Activated naive CD8-positive, alpha-beta T cell treated with anti-CD3 and anti-CD28 coated beads for 36 hours (primary cell): Measurements from ENCODE around the gene PCNP. TPM values are rescaled to one million over a fixed set of nuclear protein-coding genes. Genes with fewer than 3 reads are reported as not detected.
"Not testable (repeated sequence)": the region's sequence is repeated elsewhere in the genome, so short reads cannot be mapped to it uniquely, and the experiment has no call there.

Source experiments
- DNase-seq: peaks from one replicate; pipeline ENCODE4 v3.0.0; 2021
- H3K27ac Mint-ChIP-seq: one replicate; pipeline ENCODE4 v1.8.0; 2022; ENCODE audit warnings: mild to moderate bottlenecking, moderate library complexity, mixed read lengths
- H3K27me3 Mint-ChIP-seq: one replicate; pipeline ENCODE4 v1.8.0; 2022; ENCODE audit warnings: mild to moderate bottlenecking, mixed read lengths
- H3K36me3 Mint-ChIP-seq: one replicate; pipeline ENCODE4 v1.8.0; 2021; ENCODE audit warnings: mild to moderate bottlenecking, mixed read lengths
- H3K4me1 Mint-ChIP-seq: one replicate; pipeline ENCODE4 v1.8.0; 2021; ENCODE audit warnings: mixed read lengths
- H3K4me3 Mint-ChIP-seq: one replicate; pipeline ENCODE4 v1.8.0; 2022; ENCODE audit warnings: mild to moderate bottlenecking, moderate library complexity, mixed read lengths
- H3K9me3 Mint-ChIP-seq: one replicate; pipeline ENCODE4 v1.8.0; 2022; ENCODE audit warnings: mixed read lengths
- total RNA-seq, 2 experiments: library from RNA; stranded (reverse); gene quantifications; one replicate each; pipeline ENCODE4 v1.2.3, GENCODE V29; 2021

PCNP gene
- total RNA-seq, 2 experiments from 2014 or later = 181 to 186 TPM

DNA sequence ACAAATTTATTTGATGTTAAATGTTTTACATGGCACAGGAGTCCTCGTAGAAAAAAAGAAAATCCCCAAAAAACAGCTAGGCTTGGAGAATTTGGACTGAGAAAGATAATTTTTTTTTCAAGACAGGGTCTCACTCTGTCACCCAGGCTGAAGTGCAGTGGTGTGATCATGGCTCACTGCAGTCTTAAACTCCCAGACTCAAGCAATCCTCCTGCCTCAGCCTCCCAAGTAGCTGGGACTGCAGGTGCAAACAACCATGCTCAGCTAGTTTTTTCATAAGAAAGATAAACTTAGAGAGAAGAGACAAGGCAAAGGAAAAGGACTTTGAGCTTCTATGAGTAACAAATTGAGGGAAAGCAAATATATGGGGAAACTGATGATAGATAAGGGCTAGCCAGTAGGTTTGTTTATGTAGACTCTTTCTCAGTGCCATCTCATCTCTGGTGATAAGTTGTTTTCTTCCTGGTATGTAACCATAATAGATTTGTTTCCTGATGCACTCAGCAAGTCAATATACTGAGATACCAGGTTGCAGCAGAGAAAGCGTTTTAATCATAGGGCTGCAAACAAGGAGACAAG, 25.4 kb upstream of the PCNP start:
- Mint-ChIP-seq H3K27me3 (no peaks in the 10 kb centered on the region), H3K9me3 (no peaks in the 10 kb centered on the region), H3K36me3 (no peaks in the 10 kb centered on the region), H3K27ac (no peak overlapping the region), H3K4me3 (no peak overlapping the region), H3K4me1 (peaks cover 7% of the 10 kb centered on the region)
- DNase-seq = no peak

DNA sequence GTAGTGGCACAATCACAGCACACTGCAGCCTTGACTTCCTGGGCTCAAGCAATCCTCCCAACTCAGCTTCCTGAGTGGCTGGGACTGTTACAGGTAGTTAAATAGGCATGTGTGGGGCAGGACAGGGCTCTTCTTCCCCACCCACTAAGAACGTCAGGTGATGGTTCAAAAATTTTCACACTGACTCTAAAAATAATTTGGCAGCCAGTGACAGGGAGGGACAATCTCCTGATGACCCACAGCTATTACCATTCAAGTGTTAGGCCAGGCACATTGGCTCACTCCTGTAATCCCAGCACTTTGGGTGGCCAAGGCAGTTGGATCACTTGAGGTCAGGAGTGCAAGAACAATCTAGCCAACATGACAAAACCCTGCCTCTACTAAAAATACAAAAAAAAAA, 24.5 kb upstream of the PCNP start:
- H3K27me3 Mint-ChIP-seq = no peaks in the 10 kb centered on the region
- DNase-seq = no peak
- no peak overlapping the region for H3K27ac Mint-ChIP-seq
- H3K4me3 Mint-ChIP-seq = no peak overlapping the region
- no peaks in the 10 kb centered on the region for H3K9me3 Mint-ChIP-seq
- no peaks in the 10 kb centered on the region for H3K36me3 Mint-ChIP-seq
- H3K4me1 Mint-ChIP-seq = no peaks in the 10 kb centered on the region

DNA sequence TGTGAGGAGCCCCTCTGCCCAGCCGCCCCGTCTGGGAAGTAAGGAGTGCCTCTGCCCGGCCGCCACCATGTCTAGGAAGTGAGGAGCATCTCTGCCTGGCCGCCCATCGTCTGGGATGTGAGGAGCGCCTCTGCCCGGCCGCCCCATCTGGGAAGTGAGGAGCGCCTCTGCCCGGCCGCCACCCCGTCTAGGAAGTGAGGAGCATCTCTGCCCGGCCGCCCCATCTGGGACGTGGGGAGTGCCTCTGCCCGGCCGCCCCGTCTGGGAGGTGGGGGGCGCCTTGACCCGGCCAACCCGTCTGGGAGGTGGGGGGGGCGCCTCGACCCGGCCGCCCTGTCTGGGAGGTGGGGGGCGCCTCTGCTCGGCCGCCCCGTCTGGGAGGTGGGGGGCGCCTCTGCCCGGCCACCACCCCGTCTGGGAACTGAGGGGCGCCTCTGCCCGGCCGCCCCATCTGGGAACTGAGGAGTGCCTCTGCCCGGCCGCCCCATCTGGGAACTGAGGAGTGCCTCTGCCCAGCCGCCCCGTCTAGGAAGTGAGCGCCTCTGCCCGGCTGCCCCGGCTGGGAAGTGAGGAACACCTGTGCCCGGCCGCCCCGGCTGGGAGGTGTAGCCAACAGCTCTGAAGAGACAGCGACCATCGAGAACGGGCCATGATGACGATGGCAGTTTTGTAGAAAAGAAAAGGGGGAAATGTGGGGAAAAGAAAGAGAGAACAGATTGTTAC, 22.5 kb upstream of the PCNP start:
- not testable (repeated sequence) for H3K4me1 Mint-ChIP-seq, H3K4me3 Mint-ChIP-seq, DNase-seq, H3K36me3 Mint-ChIP-seq, H3K27me3 Mint-ChIP-seq, H3K27ac Mint-ChIP-seq, H3K9me3 Mint-ChIP-seq

DNA sequence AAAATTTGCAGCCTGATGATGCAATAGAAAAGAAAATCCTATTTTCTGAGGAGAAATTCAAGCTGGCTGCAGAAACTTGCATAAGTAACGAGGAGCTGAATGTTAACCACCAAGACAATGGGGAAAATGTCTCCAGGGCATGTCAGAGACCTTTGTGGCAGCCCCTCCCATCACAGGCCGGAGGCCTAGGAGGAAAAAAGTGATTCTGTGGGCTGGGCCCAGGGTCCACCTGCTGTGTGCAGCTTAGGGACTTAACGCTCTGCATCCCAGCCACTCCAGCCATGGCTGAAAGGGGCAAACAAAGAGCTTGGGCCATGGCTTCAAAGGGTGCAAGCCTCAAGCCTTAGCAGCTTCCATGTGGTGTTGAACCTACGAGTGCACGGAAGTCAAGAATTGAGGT, 20.6 kb upstream of the PCNP start:
- H3K4me3 Mint-ChIP-seq, H3K9me3 Mint-ChIP-seq, DNase-seq: not testable (repeated sequence)

DNA sequence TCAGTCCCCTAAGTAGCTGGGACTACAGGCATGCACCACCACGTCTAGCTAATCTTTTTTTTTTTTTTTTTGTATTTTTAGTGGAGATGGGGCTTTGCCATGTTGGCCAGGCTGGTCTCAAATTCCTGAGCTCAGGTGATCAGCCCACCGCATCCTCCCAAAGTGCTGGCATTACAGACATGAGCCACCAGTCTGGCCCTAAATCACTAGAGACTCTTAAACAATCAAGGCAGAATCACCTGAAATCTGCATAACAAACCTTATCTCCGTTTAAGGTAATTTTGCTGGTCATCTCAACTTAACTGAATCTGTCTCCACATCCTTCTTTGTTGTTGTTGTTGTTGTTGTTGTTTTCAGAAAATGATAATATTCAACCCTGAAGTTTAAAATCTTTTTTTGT, 17.9 kb upstream of the PCNP start:
- Mint-ChIP-seq H3K36me3 (peaks cover 3% of the 10 kb centered on the region), H3K9me3 (peaks cover 3% of the 10 kb centered on the region), H3K27ac (no peak overlapping the region), H3K4me1 (peaks cover 4% of the 10 kb centered on the region), H3K27me3 (peaks cover 12% of the 10 kb centered on the region), H3K4me3 (no peak overlapping the region)
- DNase-seq = no peak

More for the DNA sequence above, 20.6 kb upstream of the PCNP start:
- H3K36me3 Mint-ChIP-seq, H3K27ac Mint-ChIP-seq, H3K27me3 Mint-ChIP-seq, H3K4me1 Mint-ChIP-seq: not testable (repeated sequence)

DNA sequence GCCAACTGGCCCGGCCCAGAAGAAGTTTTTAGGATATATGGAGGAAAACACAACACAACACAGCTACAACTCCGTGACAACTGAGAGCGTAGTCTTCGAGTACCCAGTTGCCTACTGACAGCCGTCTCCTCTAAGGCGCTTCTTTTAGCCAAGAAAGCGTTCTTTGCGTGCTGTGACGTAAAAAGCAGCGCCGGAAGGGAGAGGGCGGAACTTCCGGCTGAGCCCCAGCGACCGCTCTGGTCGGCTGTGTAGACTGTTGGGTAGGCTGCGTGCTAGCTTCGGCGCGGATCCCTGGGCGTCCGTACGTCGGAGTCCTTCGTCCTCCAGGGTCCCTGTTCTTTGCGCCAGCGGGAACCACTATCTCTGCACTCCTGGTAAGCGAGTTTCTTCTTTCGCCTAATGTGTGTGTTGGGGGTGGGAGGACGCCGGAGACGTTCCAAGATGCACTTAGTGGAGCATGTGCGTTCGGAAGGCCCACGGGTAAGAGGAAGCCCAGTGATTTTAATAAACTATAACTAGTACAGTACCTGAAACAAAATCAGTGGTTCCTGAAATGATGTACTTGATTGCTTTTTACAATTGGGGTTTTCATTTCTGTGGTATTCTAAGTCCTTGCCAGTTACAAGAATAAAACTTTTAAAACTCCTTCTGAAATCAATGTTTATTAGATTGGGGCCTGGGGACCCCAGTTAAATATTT, 12.2 kb upstream of the PCNP start, which contains the start of gene TRMT10C:
Gene TRMT10C, plus strand, starts transcription at position 239 of the 699 bp plus-strand sequence. CDS start 2,914 bp downstream, outside the sequence.
- H3K4me3 Mint-ChIP-seq = peak within 1 kb of the TSS; percentile 91

DNA sequence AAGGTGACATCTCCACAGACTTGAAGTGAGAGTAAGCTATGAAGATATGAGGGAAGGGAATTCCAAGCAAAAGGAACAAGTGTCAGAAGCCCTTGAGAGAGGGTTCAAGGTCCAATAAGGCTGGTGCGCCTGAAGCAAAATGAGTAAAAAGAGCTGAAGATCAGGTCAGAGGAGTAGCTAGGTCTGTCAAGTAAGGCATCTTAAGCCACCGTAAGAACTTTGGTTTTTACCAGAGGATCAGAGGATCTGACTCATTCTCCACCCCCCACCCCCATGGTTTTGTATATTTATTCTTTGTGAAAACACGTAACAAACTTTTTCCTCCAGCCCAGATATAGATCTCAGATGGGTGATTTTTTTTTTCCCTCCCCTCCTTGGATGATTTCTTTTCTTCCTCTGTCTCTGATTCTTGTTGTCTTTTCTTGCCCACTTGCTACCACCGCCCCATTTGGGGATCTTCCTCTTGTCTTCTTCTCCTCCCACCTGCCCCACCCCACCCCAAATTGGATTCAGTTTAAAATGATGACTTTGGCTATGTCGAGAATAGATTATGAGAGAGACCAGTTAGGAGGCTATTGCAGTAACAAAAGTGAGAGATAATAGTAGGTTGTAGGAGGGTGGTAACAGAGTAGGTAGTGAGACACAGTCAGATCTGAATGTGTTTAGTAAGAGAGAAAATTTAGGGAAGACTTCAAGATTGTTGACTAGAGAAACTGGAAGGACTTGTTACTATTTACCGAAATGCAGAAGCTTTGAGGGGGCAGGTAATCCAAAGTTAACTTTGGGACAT, 6.3 kb upstream of the PCNP start:
- no peaks in the 10 kb centered on the region for H3K27me3 Mint-ChIP-seq
- H3K9me3 Mint-ChIP-seq = peaks cover 2% of the 10 kb centered on the region
- H3K4me3 Mint-ChIP-seq = no peak overlapping the region
- peaks cover 68% of the 10 kb centered on the region for H3K4me1 Mint-ChIP-seq
- H3K36me3 Mint-ChIP-seq = peaks cover 48% of the 10 kb centered on the region
- H3K27ac Mint-ChIP-seq = peak overlapping the region; percentile 5
- no peak for DNase-seq

More for the DNA sequence above, 12.2 kb upstream of the PCNP start, which contains the start of gene TRMT10C:
- peak within 1 kb of the TSS; percentile 97 for H3K27ac Mint-ChIP-seq
- peaks cover 46% of the 10 kb centered on the region for H3K36me3 Mint-ChIP-seq
- H3K27me3 Mint-ChIP-seq = peaks cover 8% of the 10 kb centered on the region
- peaks cover 5% of the 10 kb centered on the region for H3K9me3 Mint-ChIP-seq
- H3K4me1 Mint-ChIP-seq = peaks cover 30% of the 10 kb centered on the region
- peak; percentile 90 for DNase-seq

DNA sequence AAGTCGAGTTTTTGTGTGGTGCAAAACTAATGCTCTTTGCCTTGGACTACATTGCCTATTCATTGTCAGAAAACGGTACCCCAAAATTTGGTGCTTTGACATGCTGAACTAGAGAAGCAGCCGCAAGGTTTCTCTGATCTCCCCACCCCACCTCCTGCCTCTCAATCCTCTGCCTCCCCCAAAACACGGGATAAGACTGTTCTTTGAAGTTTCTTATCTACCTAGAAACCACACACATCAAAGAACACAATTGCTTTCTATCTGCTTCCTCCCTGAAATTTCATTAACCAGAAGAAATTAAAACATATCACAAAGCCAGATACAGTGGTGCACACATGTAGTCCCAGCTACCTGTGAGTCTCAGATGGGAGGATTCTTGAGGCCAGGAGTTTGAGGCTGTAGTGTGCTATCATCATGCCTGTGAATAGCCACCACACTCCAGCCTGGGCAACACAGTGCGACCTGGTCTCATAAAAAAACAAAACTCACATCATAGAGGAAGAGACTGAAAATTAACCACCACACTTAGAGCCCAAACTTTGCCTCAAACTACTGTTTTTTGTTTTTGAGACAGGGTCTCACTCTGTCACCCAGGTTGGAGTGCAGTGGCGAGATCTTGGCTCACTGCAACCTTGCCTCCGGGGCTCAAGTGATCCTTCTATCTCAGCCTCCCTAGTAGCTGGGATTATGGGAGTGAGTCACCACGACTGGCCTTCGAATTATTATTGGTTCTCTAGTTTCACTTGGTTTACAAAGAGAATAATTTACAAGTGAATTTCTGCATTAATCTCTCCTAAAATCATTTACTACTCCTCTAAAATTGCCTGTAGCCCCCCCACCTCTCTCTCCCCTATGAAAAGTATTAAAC, 2.7 kb upstream of the PCNP start:
- no peak for DNase-seq
- Mint-ChIP-seq H3K27ac (peak overlapping the region; percentile 70), H3K36me3 (peaks cover 34% of the 10 kb centered on the region), H3K4me1 (peaks cover 62% of the 10 kb centered on the region), H3K27me3 (no peaks in the 10 kb centered on the region), H3K9me3 (peaks cover under 1% of the 10 kb centered on the region), H3K4me3 (peak overlapping the region; percentile 26)

DNA sequence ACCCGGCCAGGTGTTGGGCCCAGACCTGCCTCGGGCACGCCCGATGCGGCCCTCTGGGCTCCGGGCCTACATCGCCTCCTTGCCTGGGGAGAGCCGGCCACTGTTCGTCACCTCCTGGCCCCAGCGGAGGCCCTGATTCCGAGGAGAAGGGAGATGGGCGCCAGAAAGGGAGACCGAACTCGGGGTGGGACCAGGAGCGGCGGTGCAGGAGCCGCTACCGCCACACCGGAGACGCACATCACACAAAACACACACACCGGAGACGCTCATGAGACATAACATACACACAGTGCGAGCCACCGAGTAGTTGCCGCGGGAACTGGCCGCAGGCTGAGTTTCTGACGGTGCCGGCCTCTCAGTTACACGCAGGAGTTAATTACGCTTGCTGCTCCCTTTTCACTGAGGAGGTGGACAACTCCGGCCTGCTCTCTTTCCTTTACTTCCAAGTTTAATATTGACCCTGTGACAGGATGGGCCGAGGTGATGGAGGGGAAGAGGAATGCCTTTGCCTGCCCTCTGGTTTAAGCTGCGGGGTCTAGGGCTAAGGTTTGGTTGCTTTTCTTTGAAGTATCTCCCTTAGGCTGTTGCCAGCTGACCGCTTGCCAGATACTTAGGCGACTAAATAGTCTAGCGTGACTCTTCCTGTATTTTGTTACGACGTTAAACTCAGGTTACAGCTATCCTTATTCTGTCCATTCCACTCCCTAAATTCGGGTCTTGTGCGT, 570 bp downstream of the PCNP start:
- no peaks in the 10 kb centered on the region for H3K9me3 Mint-ChIP-seq
- H3K27ac Mint-ChIP-seq = peak overlapping the region; percentile 97

DNA sequence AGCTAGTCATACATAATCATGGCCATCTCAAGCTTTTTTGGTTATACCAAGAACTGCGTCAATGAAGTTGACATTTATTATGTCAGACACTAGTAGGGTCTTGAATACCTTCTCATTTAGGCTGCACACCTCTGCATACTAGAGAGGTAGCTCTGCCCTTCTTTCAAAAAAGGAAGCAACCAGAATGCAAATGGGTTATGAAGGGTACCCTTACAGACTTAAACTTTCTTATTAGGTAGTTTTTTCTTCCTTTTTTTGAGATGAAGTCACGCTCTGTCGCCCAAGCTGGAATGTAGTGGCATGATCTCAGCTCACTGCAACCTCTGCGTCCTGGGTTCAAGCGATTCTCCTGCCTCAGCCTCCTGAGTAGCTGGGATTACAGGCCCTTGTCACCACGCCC, 3.3 kb downstream of the PCNP start:
- Mint-ChIP-seq H3K36me3 (peaks cover 31% of the 10 kb centered on the region), H3K4me3 (no peak overlapping the region), H3K27me3 (no peaks in the 10 kb centered on the region), H3K9me3 (no peaks in the 10 kb centered on the region), H3K4me1 (peaks cover 49% of the 10 kb centered on the region), H3K27ac (no peak overlapping the region)
- DNase-seq = no peak

More for the DNA sequence above, 570 bp downstream of the PCNP start:
- Mint-ChIP-seq H3K27me3 (no peaks in the 10 kb centered on the region), H3K4me3 (peak overlapping the region; percentile 85), H3K4me1 (peaks cover 61% of the 10 kb centered on the region), H3K36me3 (peaks cover 25% of the 10 kb centered on the region)
- DNase-seq = no peak

DNA sequence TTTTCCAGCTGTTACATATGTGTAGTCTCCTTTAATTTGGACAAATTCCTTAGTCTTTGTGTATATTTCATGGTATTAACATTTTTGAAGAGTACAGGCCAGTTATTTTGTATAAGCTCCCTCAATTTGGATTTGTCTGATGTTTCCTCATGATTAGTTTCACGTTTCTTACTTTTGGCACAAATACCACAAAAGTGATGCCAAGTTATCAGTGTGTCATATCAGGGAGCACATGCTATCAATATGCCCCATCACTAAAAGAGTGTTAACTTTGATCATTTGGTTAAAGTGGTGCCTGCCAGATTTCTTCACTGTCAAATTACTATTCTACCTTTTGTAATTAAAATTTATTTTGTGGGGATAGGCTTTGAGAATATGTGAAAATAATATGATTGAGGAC, 14.6 kb downstream of the PCNP start:
- Mint-ChIP-seq H3K4me3 (no peak overlapping the region), H3K36me3 (peaks cover 31% of the 10 kb centered on the region)

DNA sequence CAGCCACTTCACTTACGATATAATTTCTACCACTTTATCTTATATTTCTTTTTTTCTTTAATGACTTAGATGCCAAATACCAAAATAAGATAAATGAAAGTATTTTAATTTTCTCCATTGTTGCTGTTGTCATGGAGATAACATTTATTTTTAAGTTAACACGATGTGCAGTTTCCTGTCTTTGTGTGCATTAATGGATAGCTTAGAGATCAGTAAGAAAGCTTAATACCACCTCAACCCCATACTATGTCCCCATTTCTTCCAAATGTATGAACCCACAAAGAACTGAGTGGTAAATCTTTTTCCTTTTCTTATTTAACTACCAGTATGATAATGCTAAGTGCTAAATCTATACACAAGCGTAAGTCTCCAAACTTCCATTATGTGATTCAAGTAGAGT, 17.1 kb downstream of the PCNP start:
- H3K27ac Mint-ChIP-seq = peak overlapping the region; percentile 31
- DNase-seq = no peak
- H3K4me3 Mint-ChIP-seq = no peak overlapping the region
- H3K4me1 Mint-ChIP-seq = peaks cover 11% of the 10 kb centered on the region
- peaks cover 35% of the 10 kb centered on the region for H3K36me3 Mint-ChIP-seq
- no peaks in the 10 kb centered on the region for H3K9me3 Mint-ChIP-seq
- no peaks in the 10 kb centered on the region for H3K27me3 Mint-ChIP-seq

More for the DNA sequence above, 14.6 kb downstream of the PCNP start:
- H3K4me1 Mint-ChIP-seq = peaks cover 14% of the 10 kb centered on the region
- H3K9me3 Mint-ChIP-seq = no peaks in the 10 kb centered on the region
- DNase-seq = no peak
- H3K27ac Mint-ChIP-seq = peak overlapping the region; percentile 76
- no peaks in the 10 kb centered on the region for H3K27me3 Mint-ChIP-seq

DNA sequence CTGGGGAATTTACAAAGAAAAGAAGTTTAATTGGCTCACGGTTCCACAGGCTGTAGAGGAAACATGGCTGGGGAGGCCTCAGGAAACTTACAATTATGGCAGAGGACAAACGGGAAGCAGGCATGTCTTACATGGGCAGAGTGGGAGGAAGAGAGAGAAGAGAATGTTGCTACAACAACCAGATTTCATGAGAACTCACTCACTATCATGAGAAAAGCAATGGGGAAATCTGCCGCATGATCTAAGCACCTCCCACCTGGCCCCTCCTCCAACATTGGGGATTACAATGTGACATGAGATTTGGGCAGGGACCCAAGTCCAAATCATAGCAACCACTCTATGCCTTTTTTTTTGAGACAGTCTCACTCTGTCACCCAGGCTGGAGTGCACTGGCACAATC, 28.8 kb downstream of the PCNP start:
- no peak for DNase-seq
- H3K4me1 Mint-ChIP-seq = peaks cover 3% of the 10 kb centered on the region
- H3K27me3 Mint-ChIP-seq = no peaks in the 10 kb centered on the region
- no peak overlapping the region for H3K4me3 Mint-ChIP-seq
- peaks cover 14% of the 10 kb centered on the region for H3K36me3 Mint-ChIP-seq
- peaks cover 1% of the 10 kb centered on the region for H3K9me3 Mint-ChIP-seq
- no peak overlapping the region for H3K27ac Mint-ChIP-seq
